ENCODE results near the gene TMEM184B. TPM values are rescaled to one million over a fixed set of nuclear protein-coding genes. Genes with fewer than 3 reads are reported as not detected.

Gene TMEM184B
- total and polyA plus RNA-seq, 8 donors = 11.6 to 30.5 (median 18.6) TPM

DNA sequence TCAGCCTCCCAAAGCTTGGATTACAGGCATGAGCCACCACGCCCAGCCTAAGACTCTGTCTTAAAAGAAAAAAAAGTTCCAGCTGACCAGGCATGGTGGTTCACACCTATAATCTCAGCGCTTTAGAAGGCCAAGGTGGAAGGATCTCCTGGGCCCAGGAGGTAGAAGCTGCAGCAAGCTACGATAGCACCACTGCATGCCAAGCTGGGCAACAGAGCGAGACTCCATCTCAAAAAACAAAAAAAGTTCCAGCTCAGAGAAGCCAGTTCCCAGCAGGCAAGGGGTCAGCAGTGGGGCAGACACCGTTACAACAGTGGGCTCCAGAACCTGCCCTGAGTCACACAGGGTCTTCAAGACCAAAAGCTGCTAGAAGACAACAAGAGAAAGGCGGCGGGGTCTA is 3.3 kb downstream of the TMEM184B start:
- no peak for TF ChIP-seq CTCF (IDR thresholded peaks at IDR 0.05)
- no peaks in the 10 kb centered on the region for H3K27me3 ChIP-seq
- FAIRE-seq (no peak), DNase-seq (no peak), ATAC-seq (no peak)
- H3K4me3 ChIP-seq = no peak overlapping the region
- no peaks in the 10 kb centered on the region for H3K9me3 ChIP-seq
- intact Hi-C loops (cut with DNase I) = no loop called here
- no peak overlapping the region for H3K27ac ChIP-seq
- H3K36me3 ChIP-seq = no peaks in the 10 kb centered on the region
- WGBS, 2 donors = 95 to 97% methylated on average over 7 of the region's 7 CpGs
- peaks cover 0 to 16% (median 6%) of the 10 kb centered on the region in 3 donors for H3K4me1 ChIP-seq

DNA sequence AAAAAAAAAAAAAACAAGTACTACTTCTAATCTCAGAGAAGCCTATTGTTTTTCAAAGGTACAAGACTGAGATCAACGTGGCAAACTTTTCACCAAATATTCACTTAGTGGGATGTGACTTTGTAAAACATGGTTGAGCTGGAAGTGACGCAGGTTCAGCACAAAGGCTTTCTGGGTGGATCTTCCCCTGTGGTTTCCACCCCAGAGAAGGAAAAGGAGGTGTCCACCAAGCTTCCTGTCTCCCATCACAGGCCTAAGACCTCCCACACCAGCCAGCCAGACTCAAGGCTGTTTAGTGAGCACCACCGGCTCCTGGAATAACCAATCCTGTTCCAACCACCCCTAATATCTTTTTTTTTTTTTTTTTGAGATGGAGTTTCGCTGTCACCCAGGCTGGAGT is 5.7 kb downstream of the TMEM184B start:
- WGBS, 2 donors = 85 to 86% methylated on average over 3 to 4 of the region's 4 CpGs
- no peak for TF ChIP-seq CTCF (IDR thresholded peaks at IDR 0.05)
- no peak for DNase-seq
- no peak for ATAC-seq
- Histone ChIP-seq H3K36me3 (no peaks in the 10 kb centered on the region), H3K4me1 (peaks cover 0 to 23% (median 11%) of the 10 kb centered on the region in 3 donors), H3K27ac (peak overlapping the region in 1 of 4 donors; percentile 17), H3K27me3 (no peaks in the 10 kb centered on the region), H3K9me3 (no peaks in the 10 kb centered on the region), H3K4me3 (no peak overlapping the region)
- FAIRE-seq = no peak
- intact Hi-C loops (cut with DNase I) = no loop called here

- Histone ChIP-seq H3K27me3 (no peaks in the 10 kb centered on the region), H3K36me3 (no peaks in the 10 kb centered on the region), H3K27ac (peak overlapping the region in 1 of 4 donors; percentile 17), H3K4me3 (no peak overlapping the region), H3K4me1 (peaks cover 0 to 27% (median 8%) of the 10 kb centered on the region in 3 donors), H3K9me3 (no peaks in the 10 kb centered on the region)
- TF ChIP-seq CTCF (IDR thresholded peaks at IDR 0.05) = no peak
- no peak for FAIRE-seq
- DNase-seq = peak in 1 of 6 donors; percentile 29
- intact Hi-C loops (cut with DNase I) = no loop called here
- 21 to 24% methylated on average over 8 of the region's 8 CpGs for WGBS, 2 donors
- ATAC-seq = peak; percentile 11 to 58 (median 40)
Observed at GRCh38 chr22:38266120-38266519, 6.7 kb downstream of the TMEM184B start.

DNA sequence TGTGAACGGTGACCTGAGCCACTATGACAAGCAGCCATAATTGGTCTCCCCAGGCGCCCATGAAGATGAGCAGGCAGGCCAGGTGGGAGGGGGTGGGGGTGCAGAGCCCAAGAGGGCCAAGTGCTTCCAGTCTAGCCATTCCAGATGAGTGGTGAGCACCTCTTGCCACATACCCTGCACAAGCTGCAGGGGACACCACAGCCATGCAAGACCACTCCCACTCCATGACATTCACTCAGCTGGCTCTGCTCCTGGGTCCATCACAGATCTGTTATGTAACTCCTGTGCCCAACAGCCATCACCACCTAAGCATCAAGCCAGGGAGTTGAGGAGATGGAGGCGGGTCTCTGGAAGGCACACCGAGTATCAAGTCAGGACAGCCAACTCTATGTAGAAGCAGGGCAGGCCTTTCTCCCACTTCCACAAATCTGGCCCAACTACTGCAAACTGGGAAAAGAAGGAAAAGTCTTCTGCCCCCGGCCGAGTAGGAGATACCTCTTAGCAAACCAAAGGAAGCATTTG is 8.4 kb downstream of the TMEM184B start:
- ATAC-seq (no peak), DNase-seq (no peak), FAIRE-seq (no peak)
- H3K4me1 ChIP-seq = peaks cover 0 to 31% (median 8%) of the 10 kb centered on the region in 3 donors
- H3K27ac ChIP-seq = no peak overlapping the region
- H3K27me3 ChIP-seq = no peaks in the 10 kb centered on the region
- H3K9me3 ChIP-seq = no peaks in the 10 kb centered on the region
- WGBS, 2 donors = 90 to 93% methylated on average over 6 of the region's 6 CpGs
- intact Hi-C loops (cut with DNase I) = no loop called here
- H3K4me3 ChIP-seq = no peak overlapping the region
- TF ChIP-seq CTCF (IDR thresholded peaks at IDR 0.05) = no peak
- no peaks in the 10 kb centered on the region for H3K36me3 ChIP-seq

- DNase-seq (peak in 5 of 6 donors; percentile 44 to 79 (median 70)), ATAC-seq (peak; percentile 61 to 77 (median 67)), FAIRE-seq (no peak)
- Histone ChIP-seq H3K4me1 (peaks cover 3 to 48% (median 16%) of the 10 kb centered on the region in 3 donors), H3K27ac (peak overlapping the region in 2 of 4 donors; percentile 22 to 41), H3K9me3 (no peaks in the 10 kb centered on the region), H3K4me3 (no peak overlapping the region), H3K36me3 (no peaks in the 10 kb centered on the region), H3K27me3 (no peaks in the 10 kb centered on the region)
- intact Hi-C loops (cut with DNase I) = no loop called here
- 47 to 56% methylated on average over 20 of the region's 20 CpGs for WGBS, 2 donors
- TF ChIP-seq CTCF (IDR thresholded peaks at IDR 0.05) = peak; percentile 25 to 49 (median 34)
Observed at GRCh38 chr22:38262051-38262795, 10.6 kb downstream of the TMEM184B start.

Measured in pancreas (tissue), 10 donors.